Mesothelial cell of epicardium (in vitro differentiated cells): Measurements from ENCODE around the gene CD151. TPM values are rescaled to one million over a fixed set of nuclear protein-coding genes. Genes with fewer than 3 reads are reported as not detected.

Source experiments
- DNase-seq, 2 experiments: peaks; one replicate each; pipeline ENCODE4 v3.0.0; 2021; ENCODE audit warnings: low spot score in 2 of 2; ENCODE audit not compliant: unreplicated experiment in 2 of 2
- H3K27ac Mint-ChIP-seq: 2 replicates; pipeline ENCODE4 v1.8.0; 2021; ENCODE audit warnings: mixed read lengths
- H3K27me3 Mint-ChIP-seq: 2 replicates; pipeline ENCODE4 v1.8.0; 2021; ENCODE audit warnings: low read depth, mixed read lengths
- H3K36me3 Mint-ChIP-seq: 2 replicates; pipeline ENCODE4 v1.8.0; 2021; ENCODE audit warnings: mixed read lengths
- H3K4me1 Mint-ChIP-seq: 2 replicates; pipeline ENCODE4 v1.8.0; 2021; ENCODE audit warnings: mixed read lengths
- H3K4me3 Mint-ChIP-seq: 2 replicates; pipeline ENCODE4 v1.8.0; 2021; ENCODE audit warnings: mild to moderate bottlenecking, moderate library complexity, mixed read lengths
- H3K9me3 Mint-ChIP-seq: 2 replicates; pipeline ENCODE4 v1.8.0; 2021; ENCODE audit warnings: mixed read lengths
- CTCF ChIP-seq: fragments of 200-600 bp; sonication (generic); IDR thresholded peaks from one replicate; pipeline ENCODE4 v1.5.0; 2021; ENCODE audit warnings: antibody characterized with exemption; ENCODE audit not compliant: unreplicated experiment
- total RNA-seq: library from RNA; stranded (reverse); gene quantifications from 3 replicates; pipeline ENCODE4 v1.2.1, GENCODE V29; 2021

Gene CD151
- total RNA-seq, 1 donor from 2014 or later, result 125 TPM

GRCh38 chr11:796565-797295 lies 36.0 kb upstream of the CD151 start:
- no peak for TF ChIP-seq CTCF
- Mint-ChIP-seq H3K36me3 (no peaks in the 10 kb centered on the region), H3K27me3 (no peaks in the 10 kb centered on the region), H3K4me1 (peaks cover 11% of the 10 kb centered on the region), H3K4me3 (peak overlapping the region; percentile 83), H3K9me3 (no peaks in the 10 kb centered on the region), H3K27ac (peak overlapping the region; percentile 94)
- no peak for DNase-seq

GRCh38 chr11:797296-798092 lies 35.3 kb upstream of the CD151 start:
- H3K27ac Mint-ChIP-seq, result peak overlapping the region; percentile 94
- peaks cover 11% of the 10 kb centered on the region for H3K4me1 Mint-ChIP-seq
- no peaks in the 10 kb centered on the region for H3K36me3 Mint-ChIP-seq
- no peaks in the 10 kb centered on the region for H3K27me3 Mint-ChIP-seq
- H3K9me3 Mint-ChIP-seq, result no peaks in the 10 kb centered on the region
- DNase-seq, result peak; percentile 70 to 82
- H3K4me3 Mint-ChIP-seq, result peak overlapping the region; percentile 83
- no peak for TF ChIP-seq CTCF

- Mint-ChIP-seq H3K27ac (peak within 1 kb of the TSS; percentile 94), H3K4me1 (peaks cover 11% of the 10 kb centered on the region), H3K36me3 (no peaks in the 10 kb centered on the region), H3K27me3 (no peaks in the 10 kb centered on the region), H3K4me3 (peak within 1 kb of the TSS; percentile 83), H3K9me3 (no peaks in the 10 kb centered on the region)
- peak; percentile 86 for TF ChIP-seq CTCF
- peak; percentile 80 to 94 for DNase-seq
Observed at GRCh38 chr11:798093-798713, 34.5 kb upstream of the CD151 start, which contains the start of gene SLC25A22. TSS of gene SLC25A22 (minus strand) at chr11:798281. CDS start at chr11:795006, 3,275 bp downstream.

GRCh38 chr11:799641-800316 lies 33.0 kb upstream of the CD151 start:
- H3K4me3 Mint-ChIP-seq, result peak overlapping the region; percentile 6
- no peaks in the 10 kb centered on the region for H3K36me3 Mint-ChIP-seq
- TF ChIP-seq CTCF, result no peak
- no peak for DNase-seq
- H3K27ac Mint-ChIP-seq, result no peak overlapping the region
- H3K9me3 Mint-ChIP-seq, result no peaks in the 10 kb centered on the region
- peaks cover 22% of the 10 kb centered on the region for H3K4me1 Mint-ChIP-seq
- H3K27me3 Mint-ChIP-seq, result no peaks in the 10 kb centered on the region

- no peak overlapping the region for H3K4me3 Mint-ChIP-seq
- no peak for DNase-seq
- H3K36me3 Mint-ChIP-seq, result no peaks in the 10 kb centered on the region
- no peak overlapping the region for H3K27ac Mint-ChIP-seq
- no peaks in the 10 kb centered on the region for H3K27me3 Mint-ChIP-seq
- TF ChIP-seq CTCF, result no peak
- peaks cover 22% of the 10 kb centered on the region for H3K4me1 Mint-ChIP-seq
- no peaks in the 10 kb centered on the region for H3K9me3 Mint-ChIP-seq
Observed at GRCh38 chr11:800473-800872, 32.3 kb upstream of the CD151 start.
